NOMO-1 treated with dmso at 0.1 percent for 144 hours (cell line): ENCODE data around the gene HEATR9.

Experiments
- DNase-seq: peaks from one replicate; lab custom pipeline; 2025; ENCODE audit not compliant: unreplicated experiment; lab: John Stamatoyannopoulos, UW

The HEATR9 gene

DNA sequence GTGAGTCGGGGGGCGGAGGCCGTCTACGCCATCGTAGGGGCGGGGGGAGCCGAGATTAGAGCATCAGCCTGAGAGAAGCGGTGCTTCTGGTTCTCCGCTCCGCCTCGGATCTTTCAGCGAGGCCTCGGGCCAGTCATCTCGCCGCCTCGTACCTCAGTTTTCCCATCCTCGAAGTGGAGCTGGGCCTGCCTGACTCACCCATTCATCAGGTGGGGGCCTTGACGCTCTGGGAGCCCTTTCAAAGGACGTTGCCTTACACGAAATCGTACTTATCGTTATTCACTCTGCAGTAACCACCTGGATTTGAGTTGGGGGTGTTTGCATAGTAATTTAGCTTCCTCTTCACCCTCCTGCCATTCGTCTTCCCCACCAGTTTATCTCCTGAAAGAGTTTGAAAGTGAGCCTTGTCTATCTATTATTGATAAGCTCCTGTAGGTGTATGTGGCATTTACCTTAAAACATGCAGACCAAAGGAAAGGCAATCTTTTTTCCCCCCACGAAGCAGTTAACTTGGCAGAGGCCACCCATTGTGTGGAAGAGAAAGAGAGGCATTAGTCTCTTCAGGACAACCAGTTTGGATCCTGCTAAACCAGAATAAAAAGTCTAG is 58.7 kb downstream of the HEATR9 start:
- DNase-seq: no peak

GRCh38 chr17:35808962-35809854 is 59.5 kb downstream of the HEATR9 start, which contains the start of gene TAF15:
Gene TAF15, plus strand, starts transcription at chr17:35809484. Its CDS starts 86 bp downstream, at chr17:35809570.
- peak; percentile 97 for DNase-seq

DNA sequence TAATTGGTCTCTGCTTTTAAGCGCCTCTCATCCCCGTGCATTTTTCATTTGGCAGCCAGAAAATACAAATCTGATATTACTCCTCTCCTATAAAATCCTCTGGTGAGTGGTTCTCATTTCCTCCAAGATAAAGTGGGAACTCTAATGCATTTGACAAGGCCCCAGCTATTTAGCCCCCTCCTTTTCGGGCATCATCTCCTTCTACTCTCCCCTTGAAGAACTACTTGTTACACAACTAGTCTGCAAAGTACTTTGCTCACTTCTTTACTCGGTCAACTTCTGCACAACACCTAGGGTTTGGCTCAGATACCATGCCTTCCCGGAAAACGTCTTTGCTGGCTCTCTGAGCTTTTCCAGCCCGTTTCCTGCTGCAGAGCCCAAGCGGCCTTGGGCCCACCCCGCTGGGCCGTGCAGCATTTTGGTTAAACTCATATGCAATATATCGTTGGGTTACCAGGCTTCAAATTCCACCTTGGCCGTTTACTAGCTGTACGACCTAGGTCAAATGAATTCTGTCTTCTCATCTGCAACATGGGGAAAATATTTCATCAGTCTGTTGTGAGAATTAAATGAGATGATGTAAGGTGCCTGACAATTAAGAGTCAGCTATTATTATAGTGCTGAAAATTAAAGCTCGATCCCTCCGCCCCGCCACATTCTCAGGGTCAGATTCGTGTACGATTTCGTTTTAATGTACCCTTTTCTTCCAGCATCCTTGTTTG is 60.3 kb downstream of the HEATR9 start:
- DNase-seq: no peak

DNA sequence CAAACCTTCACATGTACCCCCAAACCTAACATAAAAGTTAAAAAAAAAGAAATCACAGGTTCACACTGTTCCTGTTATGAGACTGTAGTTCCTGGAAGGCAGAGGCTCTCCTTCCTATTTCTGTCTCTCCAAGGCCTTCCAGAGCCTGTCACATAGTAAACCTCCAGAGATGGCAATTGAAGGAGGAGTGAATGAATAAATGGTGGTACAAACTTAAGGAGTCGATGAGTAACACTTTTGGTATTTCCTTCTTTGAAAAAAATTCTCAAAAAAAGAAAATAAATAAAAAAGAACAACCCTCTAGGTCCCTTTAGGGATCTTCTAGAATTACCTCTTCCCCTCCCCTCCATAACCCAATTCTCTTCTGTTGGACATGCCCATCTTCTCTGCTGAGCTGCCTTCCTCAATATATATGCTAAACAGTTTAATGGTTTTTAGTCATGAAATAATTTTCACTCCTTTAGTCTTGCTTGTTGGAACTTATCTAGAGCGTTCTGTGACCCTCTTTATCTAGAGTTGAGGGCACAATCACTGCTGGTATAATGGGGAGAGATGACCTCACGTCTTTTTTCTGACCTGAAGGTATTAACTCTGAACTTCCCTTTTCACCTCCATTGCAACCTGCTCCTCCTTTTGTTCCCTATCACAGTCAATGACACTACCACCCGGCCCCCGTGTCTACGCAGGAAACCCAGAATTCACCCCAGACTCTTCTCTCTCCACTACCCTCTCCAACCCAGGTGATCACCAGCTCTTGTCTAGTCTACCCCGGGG is 61.1 kb downstream of the HEATR9 start:
- DNase-seq: no peak
